Esophagus muscularis mucosa (tissue), 3 donors: ENCODE results near the gene CEBPE.

Source experiments
- POLR2AphosphoS5 ChIP-seq, 2 donors: sonication (generic); formaldehyde crosslinking; IDR thresholded peaks; one replicate each; pipeline ENCODE4 v1.6.1; 2017; ENCODE audit warnings: antibody characterized with exemption in 2 of 2
- TF ChIP-seq, protein P1 (sequence below), 3 experiments: fragments of 200-600 bp in 2 of 3; fragments of 450-650 bp in 1 of 3; sonication (generic) in 2 of 3; IDR thresholded peaks; one replicate each; pipeline ENCODE4 v1.5.1; 2017 to 2019; ENCODE audit warnings: antibody characterized with exemption in 3 of 3, mild to moderate bottlenecking in 2 of 3, moderate library complexity in 1 of 3

GRCh38 chr14:23130871-23131270 is 11.8 kb upstream of the CEBPE start:
- TF ChIP-seq, protein P1, sequence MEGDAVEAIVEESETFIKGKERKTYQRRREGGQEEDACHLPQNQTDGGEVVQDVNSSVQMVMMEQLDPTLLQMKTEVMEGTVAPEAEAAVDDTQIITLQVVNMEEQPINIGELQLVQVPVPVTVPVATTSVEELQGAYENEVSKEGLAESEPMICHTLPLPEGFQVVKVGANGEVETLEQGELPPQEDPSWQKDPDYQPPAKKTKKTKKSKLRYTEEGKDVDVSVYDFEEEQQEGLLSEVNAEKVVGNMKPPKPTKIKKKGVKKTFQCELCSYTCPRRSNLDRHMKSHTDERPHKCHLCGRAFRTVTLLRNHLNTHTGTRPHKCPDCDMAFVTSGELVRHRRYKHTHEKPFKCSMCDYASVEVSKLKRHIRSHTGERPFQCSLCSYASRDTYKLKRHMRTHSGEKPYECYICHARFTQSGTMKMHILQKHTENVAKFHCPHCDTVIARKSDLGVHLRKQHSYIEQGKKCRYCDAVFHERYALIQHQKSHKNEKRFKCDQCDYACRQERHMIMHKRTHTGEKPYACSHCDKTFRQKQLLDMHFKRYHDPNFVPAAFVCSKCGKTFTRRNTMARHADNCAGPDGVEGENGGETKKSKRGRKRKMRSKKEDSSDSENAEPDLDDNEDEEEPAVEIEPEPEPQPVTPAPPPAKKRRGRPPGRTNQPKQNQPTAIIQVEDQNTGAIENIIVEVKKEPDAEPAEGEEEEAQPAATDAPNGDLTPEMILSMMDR (IDR thresholded peaks at IDR 0.05) = no peak
- peak; percentile 32 to 34 for TF ChIP-seq POLR2AphosphoS5 (IDR thresholded peaks at IDR 0.05)
